T-helper 2 cell treated with Interferon-gamma antibody and Interleukin-4, amounts not matched to agents 100 ng/mL and 5 ng/mL, for 36 hours (primary cell): ENCODE data around the gene ARCN1. TPM values are rescaled to one million over a fixed set of nuclear protein-coding genes. Genes with fewer than 3 reads are reported as not detected.

Source experiments
- intact Hi-C: fragments of 100-400 bp; cut with micrococcal nuclease; formaldehyde crosslinking; loops from one replicate; pipeline ENCODE4 v1.15.1; 2023
- total RNA-seq: library from RNA; stranded (reverse); gene quantifications from 2 replicates; pipeline ENCODE4 v1.2.3, GENCODE V29; 2022

Gene ARCN1
- total RNA-seq, 1 donor from 2014 or later = 105 TPM

GRCh38 chr11:118604566-118604965, 32.4 kb downstream of the ARCN1 start:
- intact Hi-C loops = no loop called here

- intact Hi-C loops = no loop called here
These were observed 33.1 kb downstream of the ARCN1 start for GRCh38 chr11:118605116-118605867.

GRCh38 chr11:118606157-118606843, 34.1 kb downstream of the ARCN1 start:
- intact Hi-C loops = no loop called here

DNA sequence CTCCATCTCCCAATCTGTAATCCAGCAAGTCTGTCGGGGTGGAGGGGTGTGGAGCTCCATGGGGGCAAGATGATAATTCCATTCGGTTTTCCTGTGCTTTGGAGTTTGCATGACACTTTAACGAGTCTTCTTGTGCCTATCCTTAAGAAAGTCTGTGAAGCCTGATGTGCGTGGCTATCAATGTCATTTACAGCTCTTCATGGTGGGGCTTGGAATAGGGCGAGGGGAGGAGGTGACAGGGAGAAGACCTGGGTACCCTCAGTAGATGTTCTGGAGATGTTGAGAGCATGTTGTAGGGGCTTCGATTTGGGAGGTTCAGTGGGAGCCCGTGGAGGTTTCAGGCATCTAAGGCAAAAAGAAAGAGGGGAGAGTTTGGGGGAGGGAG, 34.6 kb downstream of the ARCN1 start:
- intact Hi-C loops = no loop called here

- intact Hi-C loops = no loop called here
These were observed 35.5 kb downstream of the ARCN1 start, which contains the start of gene PHLDB1 for GRCh38 chr11:118607401-118608359. Gene PHLDB1, plus strand, starts transcription at chr11:118607615. Its CDS starts 6,222 bp downstream, at chr11:118613837.

- intact Hi-C loops = no loop called here
These were observed 36.4 kb downstream of the ARCN1 start for GRCh38 chr11:118608360-118609227.

GRCh38 chr11:118609380-118610224, 37.4 kb downstream of the ARCN1 start:
- intact Hi-C loops = loop anchor here (2.0 to 5.0 kb wide), 2 partner anchors 15 to 462 kb away; no protein-coding TSS in a partner anchor

DNA sequence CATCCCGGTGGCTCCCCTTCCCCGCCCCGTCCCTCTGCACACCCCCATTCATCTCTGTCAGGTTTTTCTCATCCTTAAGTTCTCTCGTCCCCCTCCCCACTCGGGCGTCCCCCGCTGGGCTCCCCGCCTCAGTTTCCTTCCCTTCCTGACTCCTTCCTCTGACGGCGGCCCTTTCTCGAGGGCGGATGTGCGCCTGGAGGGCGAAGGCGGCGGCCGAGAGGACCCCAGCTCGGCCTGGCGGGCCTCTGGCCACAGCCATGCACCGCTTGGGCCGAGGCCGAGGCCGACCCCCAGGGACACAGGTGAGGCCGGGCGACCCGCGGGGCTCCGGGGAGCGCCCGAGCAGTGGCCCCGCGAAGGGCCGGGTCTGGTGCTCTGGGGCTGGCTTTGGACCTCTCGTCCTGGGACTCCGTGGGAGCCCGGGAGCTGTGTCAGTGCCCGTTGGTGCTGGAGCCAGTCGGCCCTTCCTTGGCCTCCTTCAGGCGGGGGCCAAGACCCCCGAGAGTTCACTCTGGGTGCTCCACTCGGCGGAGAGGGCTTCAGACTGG, 38.1 kb downstream of the ARCN1 start:
- intact Hi-C loops = loop anchor here (2.0 to 5.0 kb wide), 2 partner anchors 15 to 463 kb away; no protein-coding TSS in a partner anchor

DNA sequence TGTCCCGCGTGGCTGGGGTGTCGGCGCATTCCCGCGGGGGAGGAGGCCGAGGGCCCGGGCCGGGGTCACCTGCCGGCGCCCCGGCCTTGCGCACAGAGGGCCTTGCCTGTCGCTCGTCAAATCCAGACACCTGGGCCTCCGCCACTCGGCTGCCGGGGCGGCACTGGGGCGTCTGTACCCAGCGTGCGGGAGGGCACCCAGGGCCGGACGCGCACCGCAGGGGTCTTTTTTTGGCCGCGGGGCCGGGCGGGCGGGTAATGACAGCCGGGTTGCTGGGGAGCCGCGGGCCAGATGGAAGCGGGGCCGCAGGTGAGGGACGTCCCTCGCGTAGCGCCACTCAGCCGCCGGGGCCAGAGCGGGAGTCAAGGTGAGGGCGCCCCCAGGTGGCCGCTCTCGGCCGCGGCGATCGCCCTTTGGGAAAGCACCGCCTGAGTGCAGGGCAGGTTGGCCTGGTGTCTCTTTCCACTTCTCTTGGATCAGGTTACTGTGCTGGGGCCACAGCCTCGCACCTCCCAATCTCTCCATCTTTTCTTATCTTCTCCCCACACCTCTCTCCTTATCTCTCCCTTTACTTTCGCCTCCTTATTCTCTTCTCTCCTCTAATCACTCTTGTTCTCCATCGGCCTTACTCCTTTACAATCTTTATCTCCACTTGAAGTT, 38.7 kb downstream of the ARCN1 start:
- intact Hi-C loops = loop anchor here (2.0 to 5.0 kb wide), 2 partner anchors 16 to 464 kb away; no protein-coding TSS in a partner anchor

GRCh38 chr11:118611433-118611795, 39.2 kb downstream of the ARCN1 start:
- intact Hi-C loops = loop anchor here (2.0 to 5.0 kb wide), 2 partner anchors 17 to 464 kb away; no protein-coding TSS in a partner anchor

DNA sequence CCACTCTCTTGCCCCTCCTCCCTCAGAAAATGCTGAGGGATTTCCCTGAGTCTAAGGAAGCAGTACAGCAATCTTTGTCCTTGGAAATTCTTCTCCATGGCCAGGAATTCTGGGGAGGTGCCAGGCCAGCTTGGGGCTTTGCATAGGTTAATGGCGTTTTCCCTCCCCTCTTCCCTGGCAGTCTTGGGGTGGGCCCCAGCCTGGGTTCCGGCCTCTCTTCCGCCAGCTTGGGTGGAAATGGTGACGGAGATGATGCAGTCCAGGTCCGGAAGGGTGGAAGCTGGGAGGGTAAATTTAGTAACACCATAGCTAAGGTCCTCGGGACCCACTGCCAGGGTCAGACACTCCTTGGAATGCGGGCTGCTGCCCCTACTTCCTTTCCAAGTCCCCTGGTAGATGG, 40.2 kb downstream of the ARCN1 start:
- intact Hi-C loops = loop anchor here (5.0 kb wide), 1 partner anchor 465 kb away; no protein-coding TSS in a partner anchor

- intact Hi-C loops = loop anchor here (5.0 kb wide), 1 partner anchor 467 kb away; no protein-coding TSS in a partner anchor
These were observed 42.3 kb downstream of the ARCN1 start for GRCh38 chr11:118614511-118614910.

GRCh38 chr11:118615282-118615975, 43.2 kb downstream of the ARCN1 start:
- intact Hi-C loops = no loop called here

DNA sequence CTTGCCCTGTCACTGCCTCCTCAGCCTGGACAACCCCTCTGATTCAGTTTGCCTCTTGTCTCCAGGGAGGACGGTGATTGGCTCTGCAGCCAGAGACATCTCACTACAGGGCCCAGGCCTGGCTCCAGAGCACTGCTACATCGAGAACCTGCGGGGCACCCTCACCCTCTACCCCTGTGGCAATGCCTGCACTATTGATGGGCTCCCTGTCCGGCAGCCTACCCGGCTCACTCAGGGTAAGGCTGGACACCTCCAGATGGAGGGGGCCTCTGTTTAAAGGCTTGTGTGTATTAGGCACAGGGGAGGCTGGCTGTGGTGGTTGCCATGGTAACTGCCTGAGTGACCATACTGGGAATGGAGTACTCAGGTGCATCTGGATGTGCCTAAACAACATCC, 43.8 kb downstream of the ARCN1 start:
- intact Hi-C loops = no loop called here

GRCh38 chr11:118618115-118618990, 46.1 kb downstream of the ARCN1 start:
- intact Hi-C loops = no loop called here

DNA sequence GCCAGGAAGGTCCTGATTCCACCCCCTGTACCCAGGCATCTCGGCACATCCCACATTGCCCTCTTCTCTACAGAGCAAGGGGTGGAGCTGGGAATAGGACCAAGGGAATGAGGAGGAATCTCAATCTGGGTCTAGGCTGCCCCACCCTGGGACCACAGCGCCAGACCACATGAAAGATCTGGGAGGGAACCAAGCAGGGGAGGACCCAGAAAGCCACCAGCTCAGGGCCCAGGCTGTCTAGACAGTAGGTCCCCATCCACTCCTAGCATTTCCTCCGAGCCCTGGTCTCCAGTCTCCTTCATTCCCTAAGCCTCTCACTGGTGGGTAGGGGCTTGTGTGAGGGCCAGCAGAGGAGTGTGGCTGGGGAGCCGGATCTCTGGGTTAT, 46.8 kb downstream of the ARCN1 start:
- intact Hi-C loops = no loop called here
